Right lobe of liver (tissue), 6 donors: ENCODE data around the gene KRTAP9-3. TPM values are rescaled to one million over a fixed set of nuclear protein-coding genes. Genes with fewer than 3 reads are reported as not detected.
"Not testable (repeated sequence)": the region's sequence is repeated elsewhere in the genome, so short reads cannot be mapped to it uniquely, and the experiment has no call there.

Experiments used
- ATAC-seq, 4 donors: fragments of 200-7000 bp; cut with Tn5 transposase; one replicate each; pipeline ENCODE4 v1.9.1; 2020; ENCODE audit warnings: mild to moderate bottlenecking in 4 of 4, moderate library complexity in 4 of 4
- DNase-seq, 3 donors: peaks; one replicate each; pipeline ENCODE4 v3.0.0-alpha.2; 2020
- H3K27ac ChIP-seq, 3 donors: fragments of 200-600 bp; one replicate each; pipeline ENCODE4 v1.8.0; 2022
- H3K27me3 ChIP-seq, 2 donors: fragments of 200-600 bp; one replicate each; pipeline ENCODE4 v1.8.0; 2022
- H3K36me3 ChIP-seq, 4 donors: fragments of 200-600 bp; sonication (generic) in 1 of 4; one replicate each; pipeline versions ENCODE4 v1.5.1 to v1.8.0; 2017 to 2022; ENCODE audit warnings: control low read depth in 1 of 4
- H3K4me1 ChIP-seq, 4 donors: fragments of 200-600 bp; sonication (generic) in 1 of 4; one replicate each; pipeline versions ENCODE4 v1.5.1 to v1.8.0; 2017 to 2022; ENCODE audit warnings: control low read depth in 1 of 4
- H3K4me3 ChIP-seq, 3 donors: fragments of 200-600 bp; one replicate each; pipeline ENCODE4 v1.8.0; 2022
- H3K9me3 ChIP-seq, 4 donors: fragments of 200-600 bp; sonication (generic) in 1 of 4; one replicate each; pipeline versions ENCODE4 v1.5.1 to v1.8.0; 2017 to 2022; ENCODE audit warnings: control low read depth in 1 of 4
- CTCF ChIP-seq, 4 donors: fragments of 200-600 bp in 3 of 4; fragments of 450-650 bp in 1 of 4; IDR thresholded peaks; one replicate each; pipeline versions ENCODE4 v1.5.1 to v1.8.0; 2016 to 2022; ENCODE audit warnings: antibody characterized with exemption in 4 of 4, mild to moderate bottlenecking in 2 of 4
- POLR2A ChIP-seq: fragments of 450-650 bp; IDR thresholded peaks from one replicate; pipeline ENCODE4 v1.6.1; 2017; ENCODE audit warnings: antibody characterized with exemption, mild to moderate bottlenecking
- WGBS: methylation state at CpG from one replicate; pipeline ENCODE4 v1.1.6; 2018; ENCODE audit warnings: low coverage, low lambda C conversion rate; ENCODE audit not compliant: insufficient coverage; ENCODE audit errors: missing lambda C conversion rate; 5-methylcytosine and 5-hydroxymethylcytosine counted together
- intact Hi-C, 2 donors: fragments of 100-400 bp; cut with DNase I; formaldehyde crosslinking; loops; one replicate each; pipeline versions ENCODE4 v1.11.2 to v1.14.1; 2022
- long read RNA-seq: library from polyadenylated mRNA; unstranded; transcript quantifications from one replicate; pipeline ENCODE4 v2.0.0, GENCODE V29; 2019
- total RNA-seq, 6 experiments: library from RNA; depleted of rRNA in 2 of 6; stranded (reverse); fragments of >200 nt in 2 of 6; fragmentation: NEBNext Ultra II Directional in 3 of 6; extraction: Animal tissue kit (Norgen Biotek cat#: 25700) in 3 of 6; gene quantifications; one replicate each; pipeline versions ENCODE4 v1.1.0 to v1.2.4, GENCODE V29; 2016 to 2023
- donor health status: DM: no; HTN: yes; CAD: no.
- donor health status: DM: no; HTN: no; CAD: no.
- donor health status: DM: no; HTN: no; CAD: no.
- donor health status: DM: no; HTN: yes; CAD: no.
- donor health status: DM: no; HTN: yes; CAD: no.

The KRTAP9-3 gene
- total RNA-seq = not detected
- long read RNA-seq = 0 reads

DNA sequence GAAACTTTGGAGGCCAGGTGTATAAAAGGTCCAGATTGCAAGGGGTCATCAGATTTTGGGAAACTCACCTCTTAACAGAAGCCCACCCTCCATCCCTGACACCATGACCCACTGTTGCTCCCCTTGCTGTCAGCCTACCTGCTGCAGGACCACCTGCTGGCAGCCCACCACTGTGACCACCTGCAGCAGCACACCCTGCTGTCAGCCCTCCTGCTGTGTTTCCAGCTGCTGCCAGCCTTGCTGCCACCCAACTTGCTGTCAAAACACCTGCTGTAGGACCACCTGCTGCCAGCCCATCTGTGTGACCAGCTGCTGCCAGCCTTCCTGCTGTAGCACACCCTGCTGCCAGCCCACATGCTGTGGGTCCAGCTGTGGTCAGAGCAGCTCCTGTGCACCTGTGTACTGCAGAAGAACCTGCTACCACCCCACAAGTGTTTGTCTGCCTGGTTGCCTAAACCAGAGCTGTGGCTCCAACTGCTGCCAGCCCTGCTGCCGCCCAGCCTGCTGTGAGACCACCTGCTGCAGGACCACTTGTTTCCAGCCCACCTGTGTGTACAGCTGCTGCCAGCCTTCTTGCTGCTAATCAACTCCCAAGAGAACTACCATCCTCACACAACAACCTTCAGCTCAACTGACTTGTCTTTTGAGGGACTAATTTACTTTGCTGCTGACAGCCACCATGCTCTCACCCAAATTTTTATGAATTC, at the start of gene KRTAP9-3:
TSS of gene KRTAP9-3 (plus strand) at position 51 of the 707 bp plus-strand sequence. CDS start at position 104, 53 bp downstream.
- H3K27ac ChIP-seq, H3K27me3 ChIP-seq, H3K9me3 ChIP-seq, intact Hi-C loops, H3K4me3 ChIP-seq, H3K36me3 ChIP-seq, ATAC-seq, DNase-seq, H3K4me1 ChIP-seq: not testable (repeated sequence)
- no CpG with 5 or more reads among the region's 1 CpG for WGBS

DNA sequence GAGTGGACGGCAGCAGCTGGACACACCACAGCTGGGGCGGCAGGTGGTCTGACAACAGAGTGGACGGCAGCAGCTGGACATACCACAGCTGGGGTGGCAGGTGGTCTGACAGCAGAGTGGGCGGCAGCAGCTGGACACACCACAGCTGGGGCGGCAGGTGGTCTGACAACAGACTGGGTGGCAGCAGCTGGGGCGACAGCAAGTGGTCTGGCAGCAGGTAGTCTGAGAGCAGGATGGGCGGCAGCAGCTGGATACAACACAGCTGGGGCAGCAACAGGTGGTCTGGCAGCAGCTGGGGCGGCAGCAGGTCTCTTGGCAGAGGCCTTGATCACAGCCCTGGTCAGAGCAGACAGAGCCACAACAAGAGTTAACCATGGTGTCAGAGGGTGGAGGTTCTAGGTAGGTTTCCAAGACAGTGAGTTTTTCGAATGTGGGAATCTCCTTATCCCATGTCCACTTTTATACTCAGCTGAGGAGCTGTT, 47.7 kb upstream of the KRTAP9-3 start, which contains the start of gene KRTAP4-1:
TSS of gene KRTAP4-1 (minus strand) at position 432 of the 482 bp plus-strand sequence. CDS start at position 375, 57 bp downstream.
- Histone ChIP-seq H3K27ac (no peak within 1 kb of the TSS), H3K36me3 (no peaks in the 10 kb centered on the region), H3K9me3 (no peaks in the 10 kb centered on the region), H3K27me3 (no peaks in the 10 kb centered on the region), H3K4me3 (no peak within 1 kb of the TSS), H3K4me1 (no peaks in the 10 kb centered on the region)
- no peak for TF ChIP-seq CTCF (IDR thresholded peaks at IDR 0.05)
- no peak for TF ChIP-seq POLR2A
- ATAC-seq (no peak), DNase-seq (no peak)
- intact Hi-C loops = no loop called here
- 0% methylated on average over 1 of the region's 9 CpGs for WGBS

GRCh38 chr17:41185001-41185400, 47.2 kb upstream of the KRTAP9-3 start:
- 33% methylated on average over 1 of the region's 1 CpG for WGBS
- H3K27ac ChIP-seq = no peak overlapping the region
- TF ChIP-seq POLR2A = no peak
- TF ChIP-seq CTCF (IDR thresholded peaks at IDR 0.05) = no peak
- H3K27me3 ChIP-seq = no peaks in the 10 kb centered on the region
- no peaks in the 10 kb centered on the region for H3K9me3 ChIP-seq
- no peak overlapping the region for H3K4me3 ChIP-seq
- no peaks in the 10 kb centered on the region for H3K36me3 ChIP-seq
- H3K4me1 ChIP-seq = no peaks in the 10 kb centered on the region
- intact Hi-C loops = no loop called here
- no peak for ATAC-seq
- no peak for DNase-seq

GRCh38 chr17:41186872-41187271, 45.4 kb upstream of the KRTAP9-3 start:
- Histone ChIP-seq H3K27me3 (no peaks in the 10 kb centered on the region), H3K27ac (no peak overlapping the region), H3K9me3 (no peaks in the 10 kb centered on the region), H3K4me3 (no peak overlapping the region), H3K4me1 (no peaks in the 10 kb centered on the region), H3K36me3 (no peaks in the 10 kb centered on the region)
- WGBS = 71% methylated on average over 1 of the region's 2 CpGs
- intact Hi-C loops = no loop called here
- ATAC-seq (no peak), DNase-seq (no peak)
- TF ChIP-seq POLR2A (no peak), CTCF (IDR thresholded peaks at IDR 0.05) (no peak)

DNA sequence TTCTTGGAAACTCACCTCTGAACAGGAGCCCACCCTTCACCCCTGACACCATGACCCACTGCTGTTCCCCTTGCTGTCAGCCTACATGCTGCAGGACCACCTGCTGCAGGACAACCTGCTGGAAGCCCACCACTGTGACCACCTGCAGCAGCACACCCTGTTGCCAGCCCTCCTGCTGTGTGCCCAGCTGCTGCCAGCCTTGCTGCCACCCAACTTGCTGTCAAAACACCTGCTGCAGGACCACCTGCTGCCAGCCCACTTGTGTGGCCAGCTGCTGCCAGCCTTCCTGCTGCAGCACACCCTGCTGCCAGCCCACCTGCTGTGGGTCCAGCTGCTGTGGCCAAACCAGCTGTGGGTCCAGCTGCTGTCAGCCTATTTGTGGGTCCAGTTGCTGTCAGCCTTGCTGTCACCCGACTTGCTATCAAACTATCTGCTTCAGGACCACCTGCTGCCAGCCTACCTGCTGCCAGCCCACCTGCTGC, 42.4 kb upstream of the KRTAP9-3 start, which contains the start of gene KRTAP9-1:
TSS of gene KRTAP9-1 (plus strand) at position 51 of the 482 bp plus-strand sequence. CDS start at position 51, 0 bp downstream.
- ATAC-seq, H3K4me1 ChIP-seq, H3K9me3 ChIP-seq, H3K4me3 ChIP-seq, H3K36me3 ChIP-seq, intact Hi-C loops, H3K27me3 ChIP-seq, H3K27ac ChIP-seq, DNase-seq: not testable (repeated sequence)
- WGBS = no CpG with 5 or more reads among the region's 1 CpG
